GM20431 (cell line): ENCODE results near the gene EPHA7.

Source experiments
- in situ Hi-C: fragments of 300-500 bp; cut with MseI, MboI; formaldehyde crosslinking; loops from one replicate; pipeline ENCODE4 v1.15.0; 2020; ENCODE audit warnings: low sequenced_read_pairs; ENCODE audit not compliant: unreplicated experiment

The EPHA7 gene

DNA sequence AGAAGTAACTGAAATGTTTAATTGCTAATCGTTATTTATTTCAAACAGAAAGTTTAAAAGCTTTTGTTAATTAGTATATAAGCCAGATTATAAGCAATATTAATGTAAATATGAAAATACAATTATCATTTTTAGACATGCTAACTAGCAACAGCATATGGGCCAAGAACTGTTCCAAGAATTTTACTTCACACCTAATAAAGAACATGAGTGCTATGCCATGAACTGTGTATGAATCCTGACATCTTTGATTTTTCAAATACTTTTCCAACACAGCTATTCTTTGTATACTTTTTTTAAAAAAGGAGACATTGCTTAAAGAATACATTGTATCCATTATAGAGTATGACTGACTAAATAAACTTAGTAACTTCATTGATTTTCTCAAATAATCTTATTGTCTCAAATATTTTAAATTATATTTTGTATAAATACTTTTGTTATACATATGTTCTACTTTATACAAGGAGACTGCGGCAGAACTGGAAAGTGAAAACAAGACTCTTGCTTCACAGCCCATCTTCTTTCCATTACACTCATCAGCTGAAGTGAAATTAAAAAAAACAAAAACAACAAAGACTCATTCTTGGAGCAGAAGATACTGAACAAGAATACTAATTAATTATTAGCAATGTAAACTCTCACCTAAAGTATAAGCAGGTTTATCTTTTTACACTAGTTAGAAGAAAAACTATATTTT is 89.9 kb downstream of the EPHA7 start:
- in situ Hi-C loops, result no loop called here

DNA sequence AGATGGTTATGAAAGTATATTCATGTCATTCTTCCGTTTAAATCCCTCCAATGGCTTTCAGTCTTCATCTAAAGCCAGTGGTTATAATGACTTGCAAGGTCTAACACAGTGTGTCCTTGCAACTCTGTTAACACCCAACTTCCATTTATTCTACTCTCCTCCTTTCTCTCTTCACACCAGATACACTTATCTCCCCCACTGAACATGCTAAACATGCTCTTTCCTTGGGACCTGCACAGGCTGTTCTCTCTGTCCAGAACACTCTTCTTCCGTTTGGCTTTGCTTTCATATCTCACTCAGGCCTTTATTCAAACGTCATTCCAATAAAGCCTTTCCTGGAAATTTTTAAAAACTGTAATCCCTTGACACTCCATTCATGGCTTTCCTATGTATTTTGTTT is 91.5 kb downstream of the EPHA7 start:
- in situ Hi-C loops, result no loop called here

DNA sequence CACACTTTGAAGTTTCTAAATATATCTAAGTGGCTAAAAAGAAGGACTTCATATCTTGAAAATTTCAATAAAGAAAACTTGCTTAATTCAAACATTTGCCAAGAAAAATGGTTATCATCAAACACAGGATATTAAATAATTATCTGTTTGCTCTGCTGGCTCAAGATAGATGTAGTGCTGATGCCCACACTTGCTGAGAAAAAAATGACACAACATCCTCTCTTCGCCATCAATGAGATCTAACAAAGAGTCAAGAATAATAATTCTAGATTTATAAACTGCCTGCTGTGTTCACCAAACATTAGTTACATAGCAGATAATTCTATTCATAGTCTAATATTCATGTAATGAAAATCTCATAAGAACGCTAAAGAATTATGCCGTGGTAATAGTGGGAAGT is 93.6 kb downstream of the EPHA7 start:
- in situ Hi-C loops, result no loop called here

DNA sequence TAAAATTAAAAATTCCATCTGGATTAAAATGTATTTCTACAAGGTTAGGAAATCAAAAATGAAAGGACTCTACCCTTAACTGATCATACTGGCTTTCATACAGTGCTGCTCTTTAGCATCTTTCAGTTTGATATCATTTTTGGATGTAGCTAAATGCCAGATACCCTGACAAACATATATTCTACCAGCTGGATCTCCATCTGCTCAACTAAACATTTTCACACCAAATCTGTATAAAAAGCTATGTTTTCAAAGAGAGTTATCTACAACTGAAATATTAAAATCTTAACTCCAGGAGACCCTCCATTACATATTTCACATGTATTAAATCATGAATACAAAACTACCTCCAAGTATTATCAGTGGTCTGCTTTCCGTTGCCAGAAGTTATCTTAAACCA is 95.7 kb downstream of the EPHA7 start:
- in situ Hi-C loops, result no loop called here

DNA sequence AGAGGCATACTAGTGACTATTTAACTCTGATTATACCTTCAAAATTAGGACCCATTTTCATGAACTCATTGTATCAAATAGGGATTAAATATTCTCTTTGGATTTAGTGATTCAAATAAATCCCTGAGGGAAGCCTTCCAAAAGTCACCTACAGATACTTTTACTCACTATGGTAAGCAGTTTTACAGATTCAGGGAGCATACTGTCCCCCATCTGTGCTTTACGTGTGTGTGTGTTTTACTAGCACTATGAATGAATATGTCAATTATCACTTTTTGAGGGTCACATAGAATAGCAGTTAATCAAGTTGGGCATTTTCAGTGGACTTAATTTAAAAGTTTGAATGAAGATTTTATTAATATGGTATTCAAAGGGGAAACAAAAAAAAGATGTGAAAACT is 96.7 kb downstream of the EPHA7 start:
- in situ Hi-C loops, result no loop called here

DNA sequence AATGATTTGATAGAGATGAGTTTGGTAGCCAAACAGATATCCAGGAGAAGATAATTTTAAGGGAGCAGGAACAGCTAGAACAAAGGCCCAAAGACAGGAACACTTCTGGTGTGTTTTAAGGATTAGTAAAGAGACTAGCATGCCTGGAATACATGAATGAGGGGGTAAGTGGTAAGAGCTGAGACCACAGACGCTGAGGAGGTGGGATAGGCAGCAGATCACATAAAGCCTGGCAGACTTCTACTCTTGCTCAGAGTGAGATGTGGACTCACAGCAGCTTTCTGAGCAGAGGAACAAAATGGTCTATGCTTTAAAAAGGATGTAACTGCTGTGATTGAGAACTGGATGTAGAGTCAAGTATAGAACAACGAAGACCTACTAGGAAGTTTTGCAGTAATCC is 100.1 kb downstream of the EPHA7 start:
- in situ Hi-C loops, result no loop called here

DNA sequence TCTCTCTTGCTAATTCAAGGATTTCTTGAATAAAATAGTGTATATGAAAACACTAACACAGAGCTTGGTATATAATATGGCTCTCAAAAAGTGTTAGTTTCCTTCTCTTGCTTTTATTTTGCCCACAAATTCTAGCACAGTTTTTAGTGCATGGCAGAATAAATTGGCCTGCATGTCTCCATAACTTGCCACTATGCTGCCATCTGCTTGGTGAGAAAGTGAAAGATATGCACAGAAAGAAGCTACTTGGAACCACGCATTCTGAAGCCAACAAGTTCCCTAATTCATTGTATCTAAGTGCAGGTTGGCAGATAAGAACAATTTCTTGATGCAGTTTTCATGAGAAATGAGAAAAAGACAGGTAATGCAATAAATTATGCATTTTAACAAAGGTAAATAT is 101.2 kb downstream of the EPHA7 start:
- in situ Hi-C loops, result no loop called here

DNA sequence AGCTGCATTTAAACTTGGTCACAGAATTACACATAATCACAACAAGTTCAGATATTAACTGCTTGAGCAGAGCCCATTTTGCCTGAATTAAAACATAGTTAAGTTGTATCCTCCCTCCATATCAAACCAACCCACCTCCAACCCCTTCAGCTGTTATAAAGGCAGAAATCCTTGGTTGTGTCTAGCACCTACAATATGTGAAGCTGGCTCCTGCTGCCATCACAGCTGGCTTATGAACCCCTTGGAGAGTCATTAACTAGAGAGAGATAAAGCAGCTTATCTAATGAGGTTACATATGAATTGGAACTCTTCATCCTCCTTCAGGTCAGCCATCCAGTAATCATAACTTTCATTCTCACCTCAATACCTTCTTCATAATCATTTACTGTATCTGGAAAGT is 101.8 kb downstream of the EPHA7 start:
- in situ Hi-C loops, result no loop called here

DNA sequence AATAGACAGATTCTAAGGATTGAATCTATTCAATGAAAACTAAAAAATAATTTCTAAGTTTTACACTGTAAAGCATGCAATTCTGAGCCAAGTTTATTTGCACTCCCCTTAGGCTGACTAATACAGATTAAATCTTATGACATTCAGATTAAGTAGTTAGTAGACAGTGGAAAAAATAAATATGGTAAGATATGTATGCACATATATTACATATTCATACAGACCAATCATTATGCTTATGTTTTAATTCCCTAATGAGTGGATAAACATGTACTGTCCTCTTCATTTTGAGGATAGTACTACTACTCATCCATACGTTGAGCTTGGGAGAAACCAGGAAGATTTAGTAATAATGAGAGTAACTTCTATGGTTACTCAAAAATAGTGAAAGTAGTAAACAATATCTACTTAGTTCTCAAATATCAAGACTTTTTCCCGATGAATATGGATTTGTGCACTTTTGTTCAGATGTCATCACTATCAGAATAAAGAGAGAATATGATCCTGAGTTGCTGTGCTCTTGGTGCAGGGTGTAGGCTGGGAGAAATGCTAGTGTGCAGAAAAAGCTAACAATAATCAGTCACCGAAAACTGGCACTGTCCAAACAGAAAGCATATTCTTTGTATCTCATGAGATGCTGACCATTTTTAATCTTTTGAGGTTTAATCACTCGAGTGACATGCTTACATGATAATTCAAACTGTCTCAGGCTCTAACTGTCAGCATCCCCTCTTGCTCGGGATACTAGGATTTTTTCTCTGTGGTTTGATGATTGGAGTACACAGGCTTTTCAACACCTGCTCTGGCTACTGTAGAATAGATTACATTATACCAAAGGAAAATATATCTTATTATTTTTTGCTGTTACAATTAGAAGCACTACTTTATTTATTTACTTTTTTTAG is 111.6 kb downstream of the EPHA7 start:
- in situ Hi-C loops, result no loop called here

DNA sequence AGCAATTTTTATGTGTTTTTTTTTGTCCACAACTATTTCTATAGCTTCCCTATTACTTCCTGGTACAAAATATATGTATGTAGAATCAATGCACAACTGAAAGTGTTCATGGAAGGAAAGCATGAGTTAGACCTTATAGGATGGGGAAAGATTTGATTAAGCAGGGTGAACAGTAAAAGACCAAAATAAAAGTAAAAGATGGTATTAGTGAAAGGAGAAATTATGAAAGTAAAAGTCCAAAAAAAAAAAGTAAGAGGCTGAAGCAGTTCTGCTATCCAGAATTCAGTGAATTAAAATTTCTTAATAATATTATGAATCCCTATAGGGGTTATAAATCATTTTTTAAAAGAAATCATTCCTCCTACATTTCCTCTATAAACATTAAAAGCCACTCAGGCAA is 114.3 kb downstream of the EPHA7 start:
- in situ Hi-C loops, result no loop called here

DNA sequence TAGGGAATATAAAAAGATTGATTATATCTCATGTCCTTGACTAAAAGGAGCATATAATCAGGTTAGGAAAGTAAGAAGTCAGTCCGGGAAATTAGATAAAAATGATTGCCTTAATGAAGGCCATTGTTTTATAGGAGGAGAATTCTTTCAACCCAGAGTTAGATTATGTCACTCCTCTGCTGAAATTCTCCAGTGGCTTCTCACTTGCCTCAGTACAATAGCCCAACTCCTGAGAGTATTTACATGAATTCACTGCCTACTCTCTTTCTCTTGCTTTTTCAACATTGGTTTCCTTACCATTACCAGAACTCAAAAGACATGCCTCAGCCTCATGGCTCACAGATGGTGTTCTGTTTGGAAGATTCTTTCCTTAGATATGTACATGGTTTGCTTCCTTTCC is 114.9 kb downstream of the EPHA7 start:
- in situ Hi-C loops, result no loop called here

DNA sequence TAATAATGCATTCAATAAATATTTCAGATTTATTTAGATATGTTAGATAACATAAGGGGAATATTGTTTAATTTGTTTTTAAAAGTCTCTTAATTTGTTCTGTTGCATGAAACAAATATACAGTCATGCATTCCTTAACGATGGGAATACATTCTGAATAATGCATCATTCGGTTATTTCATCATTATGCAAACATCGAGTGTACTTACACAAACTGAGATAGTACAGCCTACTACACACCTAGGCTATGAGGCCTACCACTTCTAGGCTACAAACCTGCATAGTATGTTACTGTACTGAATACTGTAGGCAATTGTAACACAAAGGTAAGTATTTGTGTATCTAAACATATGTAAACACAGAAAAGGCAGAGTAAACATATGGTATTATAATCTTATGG is 118.7 kb downstream of the EPHA7 start:
- in situ Hi-C loops, result no loop called here

DNA sequence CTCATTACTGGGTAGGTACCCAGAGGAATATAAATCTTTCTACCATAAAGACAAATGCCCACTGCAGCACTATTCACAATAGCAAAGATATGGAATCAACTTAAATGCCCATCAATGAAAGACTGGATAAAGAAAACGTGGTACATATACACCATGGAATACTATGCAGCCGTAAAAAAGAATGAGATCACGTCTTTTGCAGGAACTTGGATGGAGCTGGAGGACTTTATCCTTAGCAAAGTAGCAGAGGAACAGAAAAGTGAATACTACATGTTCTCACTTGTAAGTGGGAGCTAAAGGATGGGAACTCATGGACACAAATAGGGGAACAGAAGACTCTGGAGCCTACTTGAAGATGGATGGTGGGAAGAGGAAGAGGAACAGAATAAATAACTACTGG is 119.7 kb downstream of the EPHA7 start:
- in situ Hi-C loops, result no loop called here

DNA sequence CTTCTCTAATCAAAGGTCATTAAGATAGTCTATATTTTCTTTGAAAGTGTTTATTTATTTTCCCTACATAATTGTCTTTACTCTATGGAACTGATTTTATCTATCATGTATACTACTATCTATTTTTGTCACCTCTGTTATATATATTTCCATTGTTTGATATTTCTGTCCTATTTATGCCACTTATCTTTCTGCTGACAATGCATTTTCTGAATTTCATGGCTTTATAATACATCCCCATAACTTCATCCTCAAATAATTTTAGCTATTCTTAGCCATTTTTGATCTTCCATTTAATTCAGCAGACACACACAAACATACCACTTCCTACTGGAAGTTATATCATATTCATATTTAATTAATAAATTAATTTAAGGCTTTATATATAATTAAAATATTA is 123.7 kb downstream of the EPHA7 start:
- in situ Hi-C loops, result no loop called here

DNA sequence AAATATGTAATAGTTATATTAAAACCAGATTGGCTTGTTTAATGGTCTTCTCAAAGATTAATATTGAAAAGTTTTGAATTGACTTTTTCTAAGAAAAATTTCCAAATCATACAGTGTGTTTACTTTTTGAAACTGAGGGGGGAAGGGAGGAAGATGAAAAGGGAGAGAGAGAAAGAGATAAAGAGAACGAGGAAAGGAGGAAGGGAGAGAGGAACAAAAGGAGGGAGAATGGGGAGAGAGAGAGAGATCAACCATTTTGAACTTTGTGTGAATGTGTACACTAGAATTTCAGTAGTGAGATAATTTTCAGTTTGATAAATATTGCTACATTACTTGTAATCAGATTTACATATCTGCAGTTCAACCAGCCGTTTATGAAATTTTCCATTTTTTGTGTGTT is 124.5 kb downstream of the EPHA7 start:
- in situ Hi-C loops, result no loop called here

DNA sequence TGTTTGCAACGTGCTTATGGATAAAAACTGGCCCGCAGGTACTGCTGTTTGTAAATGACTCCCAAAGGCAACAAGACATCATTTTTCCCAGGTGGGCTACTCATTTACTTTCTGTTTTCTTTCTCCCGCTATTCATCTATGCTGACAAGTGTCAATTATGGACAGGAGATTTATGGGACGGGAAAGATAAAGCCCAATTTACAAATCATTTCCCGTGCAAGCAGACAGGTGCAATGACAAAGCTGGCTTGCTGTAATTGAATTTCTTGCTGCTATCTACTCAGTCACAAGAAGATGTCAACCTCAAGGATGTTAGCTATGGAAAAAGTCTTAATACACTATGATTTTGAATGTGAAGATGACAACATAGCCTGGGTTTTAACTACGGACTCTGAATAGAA is 125.5 kb downstream of the EPHA7 start:
- in situ Hi-C loops, result no loop called here

DNA sequence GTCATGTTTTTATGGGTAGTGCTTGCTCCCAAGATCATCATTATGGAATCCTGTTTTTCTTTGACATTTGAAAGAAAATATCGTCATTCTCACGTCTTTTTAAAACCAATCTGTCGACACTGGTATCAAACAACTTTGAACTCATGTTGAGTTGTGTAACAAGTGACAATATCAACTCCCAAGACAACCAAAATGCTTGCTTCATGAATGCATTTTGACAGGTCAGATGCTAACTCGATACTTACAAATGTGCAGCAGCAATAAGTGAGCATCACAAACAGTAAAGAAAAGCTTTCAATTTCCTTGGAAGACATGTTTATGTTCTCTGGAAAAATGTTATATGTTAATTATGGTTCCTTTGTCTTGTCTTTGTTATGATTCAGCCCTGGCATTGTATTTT is 125.9 kb downstream of the EPHA7 start:
- in situ Hi-C loops, result no loop called here

DNA sequence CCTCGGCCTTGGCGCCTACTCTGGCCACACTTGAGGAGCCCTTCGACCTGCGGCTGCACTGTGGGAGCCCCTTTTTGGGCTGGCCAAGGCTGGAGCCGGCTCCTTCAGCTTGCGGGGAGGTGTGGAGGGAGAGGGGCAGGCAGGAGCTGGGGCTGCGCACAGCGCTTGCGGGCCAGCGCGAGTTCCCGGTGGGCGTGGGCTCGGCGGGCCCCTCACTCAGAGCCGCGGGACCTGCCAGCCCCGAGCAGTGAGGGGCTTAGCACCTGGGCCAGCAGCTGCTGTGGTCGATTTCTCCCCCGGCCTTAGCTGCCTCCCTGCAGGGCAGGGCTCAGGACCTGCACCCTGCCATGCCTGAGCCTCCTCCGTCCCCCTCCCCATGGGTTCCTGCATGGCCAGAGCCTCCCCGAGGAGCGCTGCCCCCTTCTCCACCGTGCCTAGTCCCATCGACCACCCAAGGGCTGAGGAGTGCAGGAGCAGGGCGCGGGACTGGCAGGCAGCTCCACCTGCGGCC is 136.8 kb downstream of the EPHA7 start:
- in situ Hi-C loops, result no loop called here

DNA sequence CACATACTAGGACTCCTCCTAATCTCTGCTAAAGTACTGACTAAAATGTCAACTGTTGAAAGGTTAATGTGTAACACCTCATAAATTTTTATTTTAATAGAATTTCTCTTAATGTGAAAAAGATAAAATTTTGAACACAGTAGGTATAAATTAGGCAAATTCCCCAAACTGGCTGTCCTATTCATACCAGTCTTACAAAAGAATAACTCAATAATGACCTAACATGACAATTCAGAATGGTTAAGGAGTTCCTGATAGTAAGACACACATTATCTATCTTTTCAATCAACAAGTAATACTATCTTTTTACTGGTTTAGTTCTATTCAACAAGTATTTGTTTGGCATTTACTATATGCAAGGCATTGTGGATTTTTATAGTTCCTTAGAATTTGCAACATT is 141.1 kb downstream of the EPHA7 start:
- in situ Hi-C loops, result no loop called here

DNA sequence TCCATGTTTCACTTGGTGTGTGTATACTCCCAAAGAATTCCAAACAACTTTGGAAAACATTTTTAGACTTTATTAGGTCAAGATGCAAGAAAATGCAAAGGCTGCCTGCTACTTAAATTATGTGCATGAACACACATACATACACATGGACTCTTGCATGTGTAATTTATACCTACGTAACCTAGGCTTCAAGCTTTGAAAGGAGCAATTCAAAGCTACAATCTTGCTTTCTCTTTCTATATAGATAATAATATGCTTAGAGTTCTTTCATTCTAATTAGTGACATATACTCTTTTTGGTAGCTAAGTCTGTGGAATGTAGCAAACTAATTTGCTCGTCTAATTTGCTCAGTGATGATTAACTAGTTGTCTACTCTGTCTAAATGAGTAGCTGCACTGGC is 146.5 kb downstream of the EPHA7 start:
- in situ Hi-C loops, result no loop called here

DNA sequence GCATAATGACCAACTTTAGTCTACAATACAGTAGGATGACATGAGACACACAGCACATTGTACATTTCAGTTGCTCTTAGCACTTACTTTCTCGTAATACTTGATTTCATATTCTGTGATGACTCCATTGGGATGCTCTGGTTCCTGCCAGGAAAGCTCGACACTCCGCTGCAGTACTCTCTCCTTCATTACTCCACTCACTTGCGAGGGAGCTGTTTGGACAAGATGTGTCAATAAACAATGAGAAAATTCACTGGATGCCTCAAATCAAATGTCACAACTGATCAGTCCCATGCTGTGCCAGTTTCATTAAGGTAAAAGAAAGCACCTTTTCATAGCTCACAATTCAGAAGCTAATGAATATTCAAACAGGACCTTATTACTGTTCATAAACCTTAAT is 147.1 kb downstream of the EPHA7 start:
- in situ Hi-C loops, result no loop called here
